OCI-LY3 (cell line): Measurements from ENCODE around the gene CCNG2.
A peak's percentile ranks its signal among the peaks of the same experiment; 100 is the strongest.

Experiments
- H2AFZ ChIP-seq: fragments of 200-600, 300-600 bp; shearing (Covaris generic); 2 replicates; pipeline ENCODE4 v1.6.0; 2014; ENCODE audit warnings: antibody characterized with exemption, low read depth, low read length
- H3K27ac ChIP-seq: fragments of 200-600, 300-600 bp; sonication (generic); 2 replicates; pipeline ENCODE4 v1.5.1; 2014; ENCODE audit warnings: mild to moderate bottlenecking, low read length, moderate library complexity, mixed read lengths
- H3K27me3 ChIP-seq: fragments of 200-600, 300-600 bp; sonication (generic); 2 replicates; pipeline ENCODE4 v1.6.1; 2014; ENCODE audit warnings: low read depth, low read length, mixed read lengths
- H3K36me3 ChIP-seq: fragments of 200-600, 300-600 bp; sonication (generic); replicated peaks from 2 replicates; pipeline ENCODE3; 2014; ENCODE audit warnings: low read depth, low read length, mixed read lengths
- H3K4me1 ChIP-seq: fragments of 300-600, 200-600 bp; sonication (generic); 2 replicates; pipeline ENCODE4 v1.6.1; 2014; ENCODE audit warnings: low read length, mixed read lengths
- H3K4me2 ChIP-seq: fragments of 200-600, 300-600 bp; sonication (generic); 2 replicates; pipeline ENCODE4 v1.6.1; 2014; ENCODE audit warnings: low read length, mixed read lengths
- H3K4me3 ChIP-seq: fragments of 300-600, 200-600 bp; sonication (generic); 2 replicates; pipeline ENCODE4 v1.5.1; 2014; ENCODE audit warnings: antibody characterized with exemption, mild to moderate bottlenecking, low read length, moderate library complexity
- H3K79me2 ChIP-seq: fragments of 300-600, 200-600 bp; shearing (Covaris generic); 2 replicates; pipeline ENCODE4 v1.6.1; 2014; ENCODE audit warnings: mild to moderate bottlenecking, low read length, mixed read lengths
- H3K9ac ChIP-seq: fragments of 300-600, 200-600 bp; shearing (Covaris generic); 2 replicates; pipeline ENCODE4 v1.6.0; 2014; ENCODE audit warnings: mild to moderate bottlenecking, low read length, moderate library complexity
- H3K9me3 ChIP-seq: fragments of 200-600, 300-600 bp; shearing (Covaris generic); 2 replicates; pipeline ENCODE4 v1.6.1; 2014; ENCODE audit warnings: low read length, mixed read lengths; ENCODE audit not compliant: insufficient read depth
- H4K20me1 ChIP-seq: fragments of 200-600, 300-600 bp; sonication (generic); 2 replicates; pipeline ENCODE4 v1.6.1; 2016; ENCODE audit warnings: low read length, mixed read lengths; ENCODE audit not compliant: insufficient read depth
- EZH2phosphoT487 ChIP-seq: fragments of 200-600 bp; shearing (Covaris generic); IDR thresholded peaks from 2 replicates; pipeline ENCODE4 v1.6.1; 2018; ENCODE audit warnings: antibody characterized with exemption, mixed run types, low read depth
- TF ChIP-seq, protein P1 (sequence below): fragments of 200-600, 300-600 bp; sonication (generic); IDR thresholded peaks from 2 replicates; pipeline ENCODE4 v1.5.1; 2014; ENCODE audit warnings: antibody characterized with exemption, low read length, low read depth

The CCNG2 gene

DNA sequence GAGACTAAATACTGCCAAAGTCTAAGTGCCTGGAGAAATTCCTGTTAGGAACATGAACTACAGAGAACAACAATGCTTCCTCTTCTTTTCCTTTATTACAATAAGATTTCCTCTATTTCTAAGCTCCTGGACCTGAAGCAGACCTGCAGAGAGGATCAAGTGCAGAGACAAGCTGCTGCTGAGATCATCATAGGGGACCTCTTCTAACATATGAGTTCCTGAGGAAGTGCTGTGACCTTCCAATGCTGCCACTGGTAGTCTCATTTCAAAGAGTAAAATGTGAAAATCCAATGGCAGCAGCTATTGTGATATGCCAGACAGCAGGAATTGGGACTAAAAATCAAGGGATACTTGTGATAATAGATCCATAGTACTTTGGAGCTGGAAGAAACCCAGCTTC, 28.0 kb downstream of the CCNG2 start:
- Histone ChIP-seq H3K79me2 (no peaks in the 10 kb centered on the region), H3K4me3 (no peak overlapping the region), H2AFZ (no peak overlapping the region), H3K4me2 (no peak overlapping the region), H4K20me1 (no peaks in the 10 kb centered on the region), H3K36me3 (no peaks in the 10 kb centered on the region), H3K9me3 (no peaks in the 10 kb centered on the region), H3K27ac (no peak overlapping the region), H3K9ac (no peak overlapping the region), H3K27me3 (peaks cover 22% of the 10 kb centered on the region), H3K4me1 (no peaks in the 10 kb centered on the region)
- TF ChIP-seq, protein P1, sequence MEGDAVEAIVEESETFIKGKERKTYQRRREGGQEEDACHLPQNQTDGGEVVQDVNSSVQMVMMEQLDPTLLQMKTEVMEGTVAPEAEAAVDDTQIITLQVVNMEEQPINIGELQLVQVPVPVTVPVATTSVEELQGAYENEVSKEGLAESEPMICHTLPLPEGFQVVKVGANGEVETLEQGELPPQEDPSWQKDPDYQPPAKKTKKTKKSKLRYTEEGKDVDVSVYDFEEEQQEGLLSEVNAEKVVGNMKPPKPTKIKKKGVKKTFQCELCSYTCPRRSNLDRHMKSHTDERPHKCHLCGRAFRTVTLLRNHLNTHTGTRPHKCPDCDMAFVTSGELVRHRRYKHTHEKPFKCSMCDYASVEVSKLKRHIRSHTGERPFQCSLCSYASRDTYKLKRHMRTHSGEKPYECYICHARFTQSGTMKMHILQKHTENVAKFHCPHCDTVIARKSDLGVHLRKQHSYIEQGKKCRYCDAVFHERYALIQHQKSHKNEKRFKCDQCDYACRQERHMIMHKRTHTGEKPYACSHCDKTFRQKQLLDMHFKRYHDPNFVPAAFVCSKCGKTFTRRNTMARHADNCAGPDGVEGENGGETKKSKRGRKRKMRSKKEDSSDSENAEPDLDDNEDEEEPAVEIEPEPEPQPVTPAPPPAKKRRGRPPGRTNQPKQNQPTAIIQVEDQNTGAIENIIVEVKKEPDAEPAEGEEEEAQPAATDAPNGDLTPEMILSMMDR, result no peak
- TF ChIP-seq EZH2phosphoT487, result no peak

DNA sequence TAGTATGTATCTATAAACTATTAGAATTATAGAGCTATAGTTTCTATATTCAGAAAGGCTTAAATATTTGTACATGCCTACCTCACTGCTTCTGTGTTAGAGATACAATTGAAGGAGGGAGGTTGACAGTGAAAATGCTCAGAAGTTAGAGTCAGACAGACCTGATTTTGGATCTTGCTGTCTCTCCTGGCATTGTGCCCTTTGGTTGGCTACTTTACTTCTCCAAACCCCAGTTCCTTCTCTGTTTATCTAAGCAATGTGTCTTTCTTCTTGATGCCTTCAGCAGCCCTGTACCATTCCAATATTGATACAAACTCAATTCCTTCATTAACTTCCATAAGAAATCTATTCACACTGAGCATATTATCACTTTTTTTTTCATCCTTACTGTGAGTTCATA, 28.7 kb downstream of the CCNG2 start:
- Histone ChIP-seq H2AFZ (no peak overlapping the region), H3K27ac (no peak overlapping the region), H3K9me3 (no peaks in the 10 kb centered on the region), H3K27me3 (peaks cover 22% of the 10 kb centered on the region), H3K4me2 (no peak overlapping the region), H3K9ac (no peak overlapping the region), H3K4me1 (no peaks in the 10 kb centered on the region), H3K4me3 (no peak overlapping the region), H3K36me3 (no peaks in the 10 kb centered on the region), H3K79me2 (no peaks in the 10 kb centered on the region), H4K20me1 (no peaks in the 10 kb centered on the region)
- TF ChIP-seq, protein P1, result no peak
- TF ChIP-seq EZH2phosphoT487, result no peak

DNA sequence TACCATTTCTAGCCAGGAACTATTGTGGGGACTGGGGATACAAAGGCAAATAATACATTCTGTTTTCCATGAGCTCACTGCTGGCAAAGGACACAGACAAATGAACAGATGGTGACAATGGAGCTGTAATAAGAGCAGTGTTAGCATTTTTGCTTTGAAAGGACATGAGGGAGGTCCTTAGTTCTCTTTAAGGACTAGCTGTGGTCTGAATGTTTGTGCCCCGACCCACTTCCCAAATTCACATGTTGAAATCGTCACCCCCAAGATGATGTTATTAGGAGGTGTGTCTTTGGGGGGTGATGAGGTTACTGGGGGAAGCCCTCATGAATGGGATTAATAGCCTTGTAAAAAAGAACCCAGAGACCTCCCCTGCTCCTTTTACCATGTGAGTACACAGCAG, 30.3 kb downstream of the CCNG2 start:
- Histone ChIP-seq H3K9me3 (no peaks in the 10 kb centered on the region), H3K4me3 (no peak overlapping the region), H3K27ac (no peak overlapping the region), H3K36me3 (no peaks in the 10 kb centered on the region), H3K79me2 (no peaks in the 10 kb centered on the region), H2AFZ (peak overlapping the region; percentile 56), H4K20me1 (no peaks in the 10 kb centered on the region), H3K4me2 (no peak overlapping the region), H3K9ac (no peak overlapping the region), H3K4me1 (no peaks in the 10 kb centered on the region), H3K27me3 (peaks cover 22% of the 10 kb centered on the region)
- no peak for TF ChIP-seq EZH2phosphoT487
- TF ChIP-seq, protein P1, result no peak

DNA sequence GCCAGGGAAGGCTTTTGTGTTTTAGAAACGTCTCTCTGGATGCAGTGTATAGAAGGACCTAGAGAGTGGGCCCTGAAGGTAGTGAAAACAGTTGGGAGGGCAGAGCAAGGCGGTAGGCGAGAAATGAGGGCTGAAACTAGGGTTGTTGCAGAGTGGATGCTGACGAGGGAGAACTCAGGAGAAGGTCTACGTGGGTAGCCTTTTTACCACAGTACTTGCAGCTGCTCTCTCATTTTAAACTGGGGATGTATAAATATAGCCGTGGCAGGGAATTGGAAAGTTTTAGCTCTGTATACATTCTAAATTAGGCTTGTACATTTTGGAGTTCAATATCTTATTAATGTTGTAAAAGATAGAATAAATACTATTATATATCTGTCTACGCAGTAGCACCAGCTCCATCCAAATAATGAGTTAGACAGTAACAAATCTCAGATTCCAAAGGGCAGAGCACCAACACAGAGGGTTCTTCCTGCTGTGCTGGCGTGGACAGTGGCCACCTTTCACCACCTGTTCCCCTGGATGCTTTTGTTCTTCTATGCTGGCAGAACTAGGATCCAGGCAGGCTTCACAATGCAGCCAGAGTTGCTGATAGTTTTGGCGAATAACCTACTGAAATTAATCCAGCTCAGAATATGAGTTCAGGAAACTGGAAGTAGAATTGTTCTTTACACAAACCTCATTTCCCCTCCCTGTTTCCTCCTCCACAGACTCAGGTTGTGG, 31.7 kb downstream of the CCNG2 start:
- Histone ChIP-seq H3K9me3 (no peaks in the 10 kb centered on the region), H3K9ac (no peak overlapping the region), H3K4me2 (no peak overlapping the region), H3K36me3 (no peaks in the 10 kb centered on the region), H3K4me1 (peaks cover 5% of the 10 kb centered on the region), H3K79me2 (no peaks in the 10 kb centered on the region), H3K27ac (no peak overlapping the region), H3K4me3 (no peak overlapping the region), H3K27me3 (peaks cover 18% of the 10 kb centered on the region), H4K20me1 (no peaks in the 10 kb centered on the region), H2AFZ (no peak overlapping the region)
- no peak for TF ChIP-seq EZH2phosphoT487
- TF ChIP-seq, protein P1, result no peak
